ENCODE results near the gene RAB30. TPM values are rescaled to one million over a fixed set of nuclear protein-coding genes. Genes with fewer than 3 reads are reported as not detected.

The RAB30 gene
- total and polyA plus RNA-seq, 9 of the 15 experiments (the other 6 are each of a cell fraction or from before 2014, with no cell fraction given), result 0.29 to 1.3 (median 1.0) TPM

GRCh38 chr11:82998697-82999096, 73.0 kb downstream of the RAB30 start:
- no peak for FAIRE-seq
- Histone ChIP-seq H3K27me3 (ENCODE audit: control insufficient read depth in 2 of 2, insufficient read depth in 2 of 2, low read length in 2 of 2) (no peaks in the 10 kb centered on the region), H3K4me3 (no peak overlapping the region), H3K4me1 (replicated peaks in 1 of 2; ENCODE audit: control insufficient read depth in 2 of 2, insufficient read depth in 2 of 2, low read length in 2 of 2) (peaks cover 3 to 9% of the 10 kb centered on the region in 2 experiments; a peak in 4 of 5 replicates), H3K36me3 (ENCODE audit: control insufficient read depth, insufficient read depth, low read length) (no peaks in the 10 kb centered on the region), H2AFZ (ENCODE audit: low read depth, low read length) (0 out of 2 replicates have a peak overlapping the region, but pooled peaks have one; percentile 3), H3K27ac (ENCODE audit: extremely low read depth, low read depth, low read length) (no peak overlapping the region), H3K9ac (ENCODE audit: insufficient read depth in 1 of 2, low read depth in 2 of 2, low read length in 2 of 2) (no peak overlapping the region), H3K79me2 (ENCODE audit: control insufficient read depth, insufficient read depth, low read length) (no peaks in the 10 kb centered on the region), H3K9me1 (ENCODE audit: control insufficient read depth, insufficient read depth, low read length) (no peaks in the 10 kb centered on the region), H3K9me3 (replicated peaks; ENCODE audit: control insufficient read depth, insufficient read depth, low read depth, low read length) (no peaks in the 10 kb centered on the region), H3K4me2 (ENCODE audit: insufficient read depth, low read length) (no peak overlapping the region), H4K20me1 (replicated peaks; ENCODE audit: control insufficient read depth, insufficient read depth, low read length) (no peaks in the 10 kb centered on the region)
- BruUV-seq (replicated peaks), result no TSS peak
- intact Hi-C loops (cut with micrococcal nuclease), result no loop called here
- no peak for DNase-seq (ENCODE audit: extremely low read depth in 1 of 4, low spot score in 3 of 4)
- POLR2A ChIA-PET, result no interaction called here
- 75% methylated on average over 1 of the region's 2 CpGs for WGBS (ENCODE audit: insufficient coverage, low coverage, missing lambda C conversion rate)
- in situ Hi-C loops (cut with MboI), result no loop called here
- CTCF ChIA-PET (ENCODE audit: low intra/inter-chr PET ratio), result no interaction called here
- no peak for ATAC-seq
- TF ChIP-seq, protein P1, sequence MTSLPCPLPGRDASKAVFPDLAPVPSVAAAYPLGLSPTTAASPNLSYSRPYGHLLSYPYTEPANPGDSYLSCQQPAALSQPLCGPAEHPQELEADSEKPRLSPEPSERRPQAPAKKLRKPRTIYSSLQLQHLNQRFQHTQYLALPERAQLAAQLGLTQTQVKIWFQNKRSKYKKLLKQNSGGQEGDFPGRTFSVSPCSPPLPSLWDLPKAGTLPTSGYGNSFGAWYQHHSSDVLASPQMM (CRISPR knock-in tag; IDR thresholded peaks at IDR 0.05), result no peak
- TF ChIP-seq ZNF778 (CRISPR knock-in tag; IDR thresholded peaks at IDR 0.05) (no peak), NR1H2 (CRISPR knock-in tag; IDR thresholded peaks at IDR 0.05) (no peak), ZKSCAN8 (CRISPR knock-in tag; IDR thresholded peaks at IDR 0.05) (no peak), BRCA1 (IDR thresholded peaks at IDR 0.05) (no peak), BRCA1 (CRISPR knock-in tag; IDR thresholded peaks at IDR 0.05) (no peak), MED1 (CRISPR knock-in tag; IDR thresholded peaks at IDR 0.05; ENCODE audit: borderline replicate concordance) (no peak), ZNF785 (CRISPR knock-in tag; IDR thresholded peaks at IDR 0.05) (no peak), ZNF79 (CRISPR knock-in tag; IDR thresholded peaks at IDR 0.05; ENCODE audit: low read depth) (no peak), MXI1 (IDR thresholded peaks at IDR 0.05; ENCODE audit: low read depth, low read length) (no peak), HDAC8 (tag; IDR thresholded peaks at IDR 0.05) (no peak), ZNF707 (CRISPR knock-in tag; conservative IDR thresholded peaks at IDR 0.05) (no peak), ZNF24 (IDR thresholded peaks at IDR 0.05) (no peak)
- TF ChIP-seq, protein P2, sequence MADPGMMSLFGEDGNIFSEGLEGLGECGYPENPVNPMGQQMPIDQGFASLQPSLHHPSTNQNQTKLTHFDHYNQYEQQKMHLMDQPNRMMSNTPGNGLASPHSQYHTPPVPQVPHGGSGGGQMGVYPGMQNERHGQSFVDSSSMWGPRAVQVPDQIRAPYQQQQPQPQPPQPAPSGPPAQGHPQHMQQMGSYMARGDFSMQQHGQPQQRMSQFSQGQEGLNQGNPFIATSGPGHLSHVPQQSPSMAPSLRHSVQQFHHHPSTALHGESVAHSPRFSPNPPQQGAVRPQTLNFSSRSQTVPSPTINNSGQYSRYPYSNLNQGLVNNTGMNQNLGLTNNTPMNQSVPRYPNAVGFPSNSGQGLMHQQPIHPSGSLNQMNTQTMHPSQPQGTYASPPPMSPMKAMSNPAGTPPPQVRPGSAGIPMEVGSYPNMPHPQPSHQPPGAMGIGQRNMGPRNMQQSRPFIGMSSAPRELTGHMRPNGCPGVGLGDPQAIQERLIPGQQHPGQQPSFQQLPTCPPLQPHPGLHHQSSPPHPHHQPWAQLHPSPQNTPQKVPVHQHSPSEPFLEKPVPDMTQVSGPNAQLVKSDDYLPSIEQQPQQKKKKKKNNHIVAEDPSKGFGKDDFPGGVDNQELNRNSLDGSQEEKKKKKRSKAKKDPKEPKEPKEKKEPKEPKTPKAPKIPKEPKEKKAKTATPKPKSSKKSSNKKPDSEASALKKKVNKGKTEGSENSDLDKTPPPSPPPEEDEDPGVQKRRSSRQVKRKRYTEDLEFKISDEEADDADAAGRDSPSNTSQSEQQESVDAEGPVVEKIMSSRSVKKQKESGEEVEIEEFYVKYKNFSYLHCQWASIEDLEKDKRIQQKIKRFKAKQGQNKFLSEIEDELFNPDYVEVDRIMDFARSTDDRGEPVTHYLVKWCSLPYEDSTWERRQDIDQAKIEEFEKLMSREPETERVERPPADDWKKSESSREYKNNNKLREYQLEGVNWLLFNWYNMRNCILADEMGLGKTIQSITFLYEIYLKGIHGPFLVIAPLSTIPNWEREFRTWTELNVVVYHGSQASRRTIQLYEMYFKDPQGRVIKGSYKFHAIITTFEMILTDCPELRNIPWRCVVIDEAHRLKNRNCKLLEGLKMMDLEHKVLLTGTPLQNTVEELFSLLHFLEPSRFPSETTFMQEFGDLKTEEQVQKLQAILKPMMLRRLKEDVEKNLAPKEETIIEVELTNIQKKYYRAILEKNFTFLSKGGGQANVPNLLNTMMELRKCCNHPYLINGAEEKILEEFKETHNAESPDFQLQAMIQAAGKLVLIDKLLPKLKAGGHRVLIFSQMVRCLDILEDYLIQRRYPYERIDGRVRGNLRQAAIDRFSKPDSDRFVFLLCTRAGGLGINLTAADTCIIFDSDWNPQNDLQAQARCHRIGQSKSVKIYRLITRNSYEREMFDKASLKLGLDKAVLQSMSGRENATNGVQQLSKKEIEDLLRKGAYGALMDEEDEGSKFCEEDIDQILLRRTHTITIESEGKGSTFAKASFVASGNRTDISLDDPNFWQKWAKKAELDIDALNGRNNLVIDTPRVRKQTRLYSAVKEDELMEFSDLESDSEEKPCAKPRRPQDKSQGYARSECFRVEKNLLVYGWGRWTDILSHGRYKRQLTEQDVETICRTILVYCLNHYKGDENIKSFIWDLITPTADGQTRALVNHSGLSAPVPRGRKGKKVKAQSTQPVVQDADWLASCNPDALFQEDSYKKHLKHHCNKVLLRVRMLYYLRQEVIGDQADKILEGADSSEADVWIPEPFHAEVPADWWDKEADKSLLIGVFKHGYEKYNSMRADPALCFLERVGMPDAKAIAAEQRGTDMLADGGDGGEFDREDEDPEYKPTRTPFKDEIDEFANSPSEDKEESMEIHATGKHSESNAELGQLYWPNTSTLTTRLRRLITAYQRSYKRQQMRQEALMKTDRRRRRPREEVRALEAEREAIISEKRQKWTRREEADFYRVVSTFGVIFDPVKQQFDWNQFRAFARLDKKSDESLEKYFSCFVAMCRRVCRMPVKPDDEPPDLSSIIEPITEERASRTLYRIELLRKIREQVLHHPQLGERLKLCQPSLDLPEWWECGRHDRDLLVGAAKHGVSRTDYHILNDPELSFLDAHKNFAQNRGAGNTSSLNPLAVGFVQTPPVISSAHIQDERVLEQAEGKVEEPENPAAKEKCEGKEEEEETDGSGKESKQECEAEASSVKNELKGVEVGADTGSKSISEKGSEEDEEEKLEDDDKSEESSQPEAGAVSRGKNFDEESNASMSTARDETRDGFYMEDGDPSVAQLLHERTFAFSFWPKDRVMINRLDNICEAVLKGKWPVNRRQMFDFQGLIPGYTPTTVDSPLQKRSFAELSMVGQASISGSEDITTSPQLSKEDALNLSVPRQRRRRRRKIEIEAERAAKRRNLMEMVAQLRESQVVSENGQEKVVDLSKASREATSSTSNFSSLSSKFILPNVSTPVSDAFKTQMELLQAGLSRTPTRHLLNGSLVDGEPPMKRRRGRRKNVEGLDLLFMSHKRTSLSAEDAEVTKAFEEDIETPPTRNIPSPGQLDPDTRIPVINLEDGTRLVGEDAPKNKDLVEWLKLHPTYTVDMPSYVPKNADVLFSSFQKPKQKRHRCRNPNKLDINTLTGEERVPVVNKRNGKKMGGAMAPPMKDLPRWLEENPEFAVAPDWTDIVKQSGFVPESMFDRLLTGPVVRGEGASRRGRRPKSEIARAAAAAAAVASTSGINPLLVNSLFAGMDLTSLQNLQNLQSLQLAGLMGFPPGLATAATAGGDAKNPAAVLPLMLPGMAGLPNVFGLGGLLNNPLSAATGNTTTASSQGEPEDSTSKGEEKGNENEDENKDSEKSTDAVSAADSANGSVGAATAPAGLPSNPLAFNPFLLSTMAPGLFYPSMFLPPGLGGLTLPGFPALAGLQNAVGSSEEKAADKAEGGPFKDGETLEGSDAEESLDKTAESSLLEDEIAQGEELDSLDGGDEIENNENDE (IDR thresholded peaks at IDR 0.05; ENCODE audit: low read depth, low read length), result no peak
